ENCODE measurements around the gene RPRD1A.
"Not testable (repeated sequence)": the region's sequence is repeated elsewhere in the genome, so short reads cannot be mapped to it uniquely, and the experiment has no call there.

RPRD1A gene, protein sequence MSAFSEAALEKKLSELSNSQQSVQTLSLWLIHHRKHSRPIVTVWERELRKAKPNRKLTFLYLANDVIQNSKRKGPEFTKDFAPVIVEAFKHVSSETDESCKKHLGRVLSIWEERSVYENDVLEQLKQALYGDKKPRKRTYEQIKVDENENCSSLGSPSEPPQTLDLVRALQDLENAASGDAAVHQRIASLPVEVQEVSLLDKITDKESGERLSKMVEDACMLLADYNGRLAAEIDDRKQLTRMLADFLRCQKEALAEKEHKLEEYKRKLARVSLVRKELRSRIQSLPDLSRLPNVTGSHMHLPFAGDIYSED

DNA sequence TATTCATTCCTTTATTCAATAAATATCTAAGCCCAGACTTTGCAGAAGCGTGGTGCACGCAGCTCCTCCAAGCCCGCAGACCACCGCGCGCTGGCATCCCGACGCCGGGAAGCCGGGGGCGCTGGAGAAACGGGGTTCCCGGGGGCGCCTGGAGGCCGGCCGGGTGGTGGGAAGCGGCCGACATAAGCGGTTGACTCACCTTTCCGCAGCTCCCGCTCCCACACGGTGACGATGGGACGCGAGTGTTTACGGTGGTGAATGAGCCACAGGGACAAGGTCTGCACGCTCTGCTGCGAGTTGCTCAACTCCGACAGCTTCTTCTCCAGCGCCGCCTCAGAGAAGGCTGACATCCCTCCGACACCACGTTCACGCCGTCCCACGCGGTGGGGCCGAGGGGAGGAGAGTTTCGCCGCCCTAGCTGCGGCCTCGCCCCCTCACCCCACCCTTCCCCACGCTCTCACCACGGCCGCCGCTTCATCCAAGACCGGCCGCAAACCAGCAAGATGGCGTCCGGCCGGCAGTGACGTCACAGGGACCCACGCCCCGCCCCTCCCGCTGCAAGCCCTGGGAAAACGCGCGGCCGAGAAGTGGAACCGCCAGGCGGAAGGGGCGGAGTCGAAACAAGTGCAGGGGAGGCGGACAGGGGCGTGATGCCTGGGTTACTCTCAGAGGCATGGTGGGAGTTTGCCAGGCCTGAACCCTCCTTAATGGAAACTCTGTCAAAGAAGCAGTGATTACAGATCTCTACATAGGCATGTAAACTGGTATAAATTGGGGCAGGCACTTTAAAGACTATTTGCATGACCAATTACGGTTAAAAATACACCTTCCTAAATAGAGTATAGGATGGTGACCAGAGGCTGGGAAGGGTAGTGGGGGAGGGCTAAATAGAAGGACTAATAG, at the start of gene RPRD1A:
RPRD1A (minus strand) TSS at position 505 of the 903 bp plus-strand sequence; CDS start at position 350, 155 bp downstream.
- DNase-seq (ENCODE audit: low read depth) = peak; percentile 71

DNA sequence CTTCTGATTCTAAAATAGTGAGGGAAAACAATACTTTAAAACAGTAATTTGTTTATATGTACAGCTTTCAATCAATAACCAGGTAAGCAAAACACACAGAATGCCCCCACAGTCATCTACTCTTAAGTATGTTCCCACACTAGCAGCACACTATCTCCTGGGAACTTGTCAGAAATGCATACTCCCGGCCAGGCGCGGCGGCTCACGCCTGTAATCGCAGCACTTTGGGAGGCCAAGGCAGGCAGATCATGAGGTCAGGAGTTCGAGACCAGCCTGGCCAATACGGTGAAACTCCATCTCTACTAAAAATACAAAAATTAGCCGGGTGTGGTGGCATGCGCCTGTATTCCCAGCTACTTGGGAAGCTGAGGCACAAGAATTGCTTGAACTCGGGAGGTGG, 49.4 kb upstream of the RPRD1A start:
- DNase-seq (ENCODE audit: low read depth) = not testable (repeated sequence)

DNA sequence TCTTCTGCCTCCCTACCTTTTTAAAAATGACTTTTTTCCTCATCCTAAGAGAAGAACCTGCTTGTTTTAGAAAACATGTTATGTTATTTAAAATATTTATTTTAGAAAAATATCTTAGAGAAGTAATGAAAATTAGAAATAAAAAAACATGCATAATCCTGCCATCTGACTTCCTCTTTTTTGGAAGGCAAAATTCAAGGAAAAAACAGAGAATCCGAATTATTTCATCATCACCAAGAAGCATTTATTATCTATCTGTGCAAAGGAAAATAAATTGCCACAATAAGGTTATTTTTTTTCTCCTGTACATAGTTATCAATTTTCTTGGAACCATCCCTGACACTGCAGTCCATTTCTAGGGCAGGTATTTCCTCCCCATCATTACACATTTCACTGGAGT, 47.4 kb upstream of the RPRD1A start:
- DNase-seq (ENCODE audit: low read depth) = no peak

DNA sequence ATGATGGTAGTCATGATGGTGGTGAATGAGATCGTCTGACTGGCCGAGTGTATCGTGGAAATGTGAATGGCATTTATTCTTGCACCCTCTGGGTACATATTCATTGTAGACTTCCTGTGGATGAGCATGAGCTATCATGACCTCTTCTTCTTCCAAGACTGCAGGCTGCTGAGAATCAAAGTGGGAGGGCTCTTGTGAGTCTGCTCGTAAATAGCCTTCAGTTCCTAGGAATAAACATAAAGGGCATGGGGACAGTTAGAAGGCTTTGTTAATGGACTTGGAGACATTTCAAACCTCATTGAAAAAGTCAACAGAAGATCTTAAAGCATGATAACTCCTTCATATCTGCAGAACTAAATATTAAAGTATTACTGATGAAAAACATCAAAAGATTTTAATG, 46.9 kb upstream of the RPRD1A start:
- DNase-seq (ENCODE audit: low read depth) = no peak

DNA sequence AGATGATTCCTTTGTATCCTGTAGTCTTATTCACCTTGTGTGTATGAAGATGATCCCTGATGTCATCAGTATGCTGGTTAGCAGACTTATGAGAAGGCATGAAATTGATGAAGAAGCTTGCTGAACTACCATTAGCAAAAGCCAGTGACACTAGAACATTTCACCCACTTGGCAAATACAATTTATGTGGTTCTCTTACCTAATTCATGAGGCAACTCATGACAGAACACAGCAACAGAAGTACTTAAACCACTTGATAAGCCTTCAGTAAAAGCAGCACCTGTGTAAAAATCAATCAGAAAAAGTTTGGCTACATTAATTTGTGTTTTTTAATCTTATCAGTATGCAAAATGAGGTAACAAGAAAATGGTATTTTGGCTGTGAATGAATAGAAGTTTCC, 44.9 kb upstream of the RPRD1A start:
- DNase-seq (ENCODE audit: low read depth) = no peak

DNA sequence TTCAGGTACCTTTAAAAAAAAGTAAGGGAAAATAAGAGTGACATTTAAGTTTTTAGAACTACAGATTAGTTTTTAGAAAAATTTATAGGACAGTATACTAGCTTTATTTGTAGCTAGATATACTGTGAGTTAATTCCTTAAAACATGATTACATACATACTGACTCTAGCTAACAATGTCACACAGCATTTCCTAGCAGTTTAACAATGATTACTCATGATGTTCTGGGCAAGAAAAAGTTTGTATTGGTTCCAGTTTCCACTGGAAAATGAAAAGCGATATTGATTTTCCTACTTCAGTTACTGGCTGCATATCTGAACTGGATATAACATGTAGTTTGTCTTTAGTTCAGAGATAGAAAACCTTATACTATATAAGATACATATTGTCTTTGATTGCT, 42.4 kb upstream of the RPRD1A start:
- no peak for DNase-seq (ENCODE audit: low read depth)

DNA sequence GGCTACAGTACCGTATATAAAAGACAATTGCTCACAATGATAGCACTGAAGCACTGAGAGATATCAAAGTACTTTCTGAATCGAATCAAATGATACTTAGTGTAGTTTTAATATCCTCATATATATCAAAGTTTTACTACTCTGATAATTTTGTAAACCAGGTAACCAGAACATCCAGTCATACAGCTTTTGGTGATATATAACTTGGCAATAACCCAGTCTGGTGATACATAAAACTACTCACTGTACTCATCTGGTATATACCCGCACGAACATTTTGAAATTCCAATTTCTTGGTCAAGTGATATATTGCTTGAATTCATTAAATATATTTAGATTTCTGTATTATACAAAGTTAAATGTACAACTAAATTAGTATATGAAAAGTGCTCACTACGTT, 41.2 kb upstream of the RPRD1A start:
- DNase-seq (ENCODE audit: low read depth) = no peak

DNA sequence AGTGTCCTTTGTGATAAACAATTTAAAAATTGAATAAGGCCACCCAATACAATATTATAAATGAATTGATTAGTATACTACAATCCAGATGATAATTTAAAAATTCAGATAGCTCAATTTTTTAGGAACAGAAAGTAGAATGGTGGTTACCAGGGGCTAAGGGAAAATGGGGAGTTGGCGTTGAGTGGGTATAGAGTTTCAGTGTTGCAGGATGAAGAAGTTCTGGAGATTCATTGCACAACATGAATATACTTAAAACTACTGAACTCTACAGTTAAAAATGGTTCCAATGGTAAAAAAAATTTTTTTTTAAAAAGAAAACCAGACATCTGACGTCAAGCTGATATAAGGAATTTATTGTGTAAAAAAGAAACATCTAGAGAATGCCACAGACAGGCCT, 40.8 kb upstream of the RPRD1A start:
- DNase-seq (ENCODE audit: low read depth) = no peak

DNA sequence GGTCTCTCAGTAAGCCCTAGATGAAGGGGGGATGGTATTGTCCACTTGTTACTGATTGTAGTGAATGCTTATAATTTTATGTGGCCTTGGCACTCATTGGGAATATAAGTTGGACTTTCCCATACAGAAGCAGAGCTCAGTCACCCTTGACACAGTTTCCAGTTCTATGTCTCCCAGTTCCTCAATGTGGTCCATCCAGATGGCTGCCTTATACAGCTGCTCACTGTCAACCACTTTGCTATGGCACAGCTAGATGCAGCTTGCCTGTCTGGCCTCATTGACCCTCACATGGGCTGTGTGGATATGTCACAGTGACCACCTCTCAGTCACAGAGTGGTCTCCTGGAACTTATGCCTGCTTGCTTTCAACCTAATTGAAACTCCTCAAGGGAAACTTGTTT, 40.1 kb upstream of the RPRD1A start:
- no peak for DNase-seq (ENCODE audit: low read depth)

DNA sequence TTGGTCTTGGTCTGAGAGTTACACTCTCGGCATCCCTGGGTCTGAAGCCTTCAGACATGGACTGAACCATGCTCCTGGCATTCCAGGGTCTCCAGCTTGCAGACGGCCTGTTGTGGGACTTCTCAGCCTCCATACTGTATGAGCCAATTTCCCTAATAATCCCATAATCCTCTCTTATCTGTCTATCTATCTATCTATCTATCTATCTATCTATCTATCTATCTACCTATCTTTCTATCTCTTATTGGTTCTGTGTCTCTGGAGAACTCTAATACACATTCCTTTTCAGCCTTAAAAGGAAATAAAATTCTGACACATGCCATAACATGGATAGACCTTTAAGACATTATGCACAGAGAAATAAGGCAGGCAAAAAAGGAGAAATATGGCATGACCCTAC, 37.4 kb upstream of the RPRD1A start:
- no peak for DNase-seq (ENCODE audit: low read depth)

DNA sequence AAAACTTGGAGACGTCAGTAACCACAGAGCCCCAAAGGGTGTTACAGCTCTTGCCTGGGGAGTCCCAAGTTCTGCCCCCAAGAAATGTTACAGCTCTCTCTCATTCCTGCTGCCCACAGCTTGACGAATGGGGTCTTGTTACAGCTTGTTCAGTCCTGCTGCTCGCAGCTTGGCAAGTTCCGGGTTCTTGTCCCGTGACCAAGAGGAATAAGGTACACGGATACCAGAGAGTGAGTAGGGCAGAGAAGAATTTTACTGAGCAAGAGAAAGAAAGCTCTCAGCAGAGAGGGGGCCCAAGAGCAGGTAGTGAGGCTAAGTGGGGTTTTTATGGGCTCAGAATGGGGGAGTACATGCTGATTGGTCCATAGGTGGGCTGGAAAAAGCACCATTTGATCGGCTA, 34.6 kb upstream of the RPRD1A start:
- DNase-seq (ENCODE audit: low read depth) = no peak

DNA sequence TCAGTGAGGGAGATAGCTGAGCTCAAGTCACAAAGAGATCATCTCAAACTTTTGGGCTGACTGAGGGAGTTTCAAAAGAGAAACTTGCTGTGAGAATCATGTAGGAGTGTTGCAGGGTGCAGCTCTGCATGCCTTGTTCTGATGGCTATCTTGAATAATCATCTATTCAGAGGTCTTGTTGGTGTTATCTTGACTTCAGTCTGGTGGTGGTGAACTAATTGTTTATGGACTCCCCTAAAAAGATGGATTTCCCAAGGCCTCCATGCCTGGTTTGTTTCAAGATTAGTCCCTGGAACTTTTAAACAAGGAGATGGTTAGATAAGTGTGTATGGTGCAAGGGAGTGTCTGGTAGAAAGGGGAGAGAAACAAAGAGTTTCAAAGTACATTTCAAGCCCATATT, 32.0 kb upstream of the RPRD1A start:
- DNase-seq (ENCODE audit: low read depth) = no peak

DNA sequence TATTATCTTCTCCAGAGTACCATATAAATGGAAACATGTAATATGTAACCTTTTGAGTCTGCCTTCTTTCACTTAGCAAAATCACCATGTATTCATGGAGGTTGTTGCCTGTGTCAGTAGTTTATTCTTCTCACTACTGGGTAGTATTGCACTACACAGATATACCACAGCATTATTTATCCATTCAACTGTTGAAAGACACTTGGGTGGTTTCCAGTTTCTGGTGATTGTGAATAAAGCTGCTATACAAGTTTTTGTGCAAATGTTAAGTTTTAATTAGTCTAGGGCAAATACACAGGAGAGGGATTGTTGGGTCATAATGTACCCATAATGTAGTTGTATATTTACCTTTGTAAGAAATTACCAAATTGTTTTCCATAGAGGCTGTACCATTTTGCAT, 29.6 kb upstream of the RPRD1A start:
- no peak for DNase-seq (ENCODE audit: low read depth)

DNA sequence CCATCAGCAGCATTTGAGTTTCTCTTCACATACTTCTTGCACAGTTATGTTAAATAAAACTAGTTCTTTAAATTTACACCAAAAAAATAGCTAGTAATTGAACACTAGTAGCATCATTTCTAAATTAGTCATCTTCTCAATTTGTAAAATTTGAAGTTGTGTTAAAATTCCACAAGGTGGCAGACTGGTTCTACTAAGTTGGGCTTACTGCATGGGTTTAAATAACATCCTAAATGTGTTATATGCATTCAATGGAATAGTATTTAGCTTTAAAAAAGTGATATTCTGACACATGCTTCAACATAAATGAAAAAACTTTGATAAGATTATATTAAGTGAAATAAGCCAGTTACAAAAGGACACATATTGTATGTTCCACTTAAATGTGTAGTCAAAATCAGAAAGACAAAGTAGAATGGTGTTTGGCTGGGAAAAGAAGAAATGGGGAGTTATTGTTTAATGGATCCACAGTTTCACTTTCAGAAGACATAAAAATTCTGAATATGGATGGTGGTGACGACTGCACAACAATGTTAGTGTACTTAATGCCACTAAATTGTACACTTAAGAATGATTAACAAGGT, 28.7 kb upstream of the RPRD1A start:
- peak; percentile 2 for DNase-seq (ENCODE audit: low read depth)

DNA sequence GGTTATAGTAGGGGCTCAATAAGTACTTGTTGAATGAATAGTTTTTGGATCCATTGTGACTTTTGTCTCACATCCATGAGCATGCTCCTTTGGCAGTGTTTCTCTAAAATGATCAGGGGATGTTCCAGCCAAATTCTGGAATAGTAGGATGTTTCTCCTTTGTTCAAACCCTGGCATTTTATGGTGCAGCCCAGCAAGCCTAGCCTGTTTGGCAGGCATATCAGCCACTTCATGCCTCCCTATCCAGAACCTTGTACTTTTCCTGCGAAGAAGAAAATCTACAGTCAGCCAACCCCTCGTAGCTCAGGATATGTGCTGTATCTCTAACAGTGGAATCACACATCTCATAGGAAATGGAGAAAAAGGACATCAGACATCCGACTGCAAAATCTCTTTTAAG, 27.1 kb upstream of the RPRD1A start:
- no peak for DNase-seq (ENCODE audit: low read depth)

DNA sequence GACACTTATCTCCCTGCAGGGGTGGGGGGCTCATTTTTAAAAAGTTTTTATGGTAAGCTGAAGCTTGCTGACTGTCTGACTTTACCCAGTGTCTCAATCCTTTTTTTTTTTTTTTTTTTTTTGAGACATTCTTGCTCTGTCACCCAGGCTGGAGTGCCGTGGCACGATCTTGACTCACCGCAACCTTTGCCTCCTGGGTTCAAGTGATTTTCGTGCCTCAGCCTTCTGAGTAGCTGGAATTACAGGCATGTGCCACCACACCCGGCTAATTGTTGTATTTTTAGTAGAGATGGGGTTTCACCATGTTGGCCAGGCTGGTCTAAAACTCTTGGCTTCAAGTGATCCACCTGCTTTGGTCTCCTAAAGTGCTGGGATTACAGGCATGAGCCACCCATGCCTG, 24.8 kb upstream of the RPRD1A start:
- not testable (repeated sequence) for DNase-seq (ENCODE audit: low read depth)

DNA sequence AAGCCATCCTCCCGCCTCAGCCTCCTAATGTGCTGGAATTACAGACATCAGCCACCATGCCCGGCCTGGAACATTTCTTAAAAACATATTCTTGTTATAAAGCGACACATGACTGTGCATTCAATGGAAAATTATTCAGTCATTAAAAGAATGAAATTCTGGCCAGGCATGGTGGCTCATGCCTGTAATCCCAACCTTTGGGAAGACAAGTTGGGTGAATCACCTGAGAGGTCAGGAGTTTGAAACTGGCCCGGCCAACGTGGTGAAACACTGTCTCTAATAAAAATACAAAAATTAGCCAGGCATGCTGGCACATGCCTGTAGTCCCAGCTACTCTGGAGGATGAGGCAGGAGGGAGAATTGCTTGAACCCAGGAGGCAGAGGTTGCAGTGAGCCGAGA, 21.6 kb upstream of the RPRD1A start:
- DNase-seq (ENCODE audit: low read depth) = no peak

DNA sequence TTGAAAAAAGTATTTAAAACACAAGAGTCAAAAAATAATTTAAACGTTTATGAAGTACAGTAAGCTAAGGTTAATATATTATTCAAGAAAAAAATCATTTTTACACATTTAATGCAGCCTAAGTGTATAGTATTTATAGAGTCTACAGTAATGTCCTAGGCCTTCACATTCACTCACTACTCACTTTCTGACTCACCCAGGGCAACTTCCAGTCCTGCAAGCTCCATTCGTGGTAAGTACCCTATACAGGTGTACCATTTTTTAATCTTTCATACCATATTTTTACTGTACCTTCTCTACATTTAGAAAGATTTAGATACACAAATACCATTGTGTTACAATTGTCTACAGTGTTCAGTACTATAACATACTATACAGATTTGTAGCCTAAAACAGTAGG, 20.9 kb upstream of the RPRD1A start:
- no peak for DNase-seq (ENCODE audit: low read depth)

DNA sequence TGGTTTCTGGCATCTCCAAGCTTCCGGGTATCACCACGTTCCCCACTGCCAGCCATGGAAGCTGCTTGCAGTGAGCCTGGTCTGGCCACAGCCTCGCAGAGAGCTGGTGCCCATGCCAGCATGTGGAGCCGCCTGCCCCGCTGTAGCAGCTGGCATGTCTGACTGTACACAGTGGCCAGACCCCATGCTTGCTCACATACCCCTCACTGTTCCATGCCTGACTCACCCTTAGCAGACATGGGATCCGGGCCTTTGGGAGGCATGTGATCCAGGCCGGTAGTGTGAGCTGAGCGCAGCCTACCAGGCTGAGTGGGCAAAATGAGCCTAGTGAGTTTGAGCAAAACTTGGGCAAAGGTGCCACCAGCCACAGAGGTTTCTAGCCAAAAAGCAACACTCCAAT, 18.8 kb upstream of the RPRD1A start:
- DNase-seq (ENCODE audit: low read depth) = no peak

DNA sequence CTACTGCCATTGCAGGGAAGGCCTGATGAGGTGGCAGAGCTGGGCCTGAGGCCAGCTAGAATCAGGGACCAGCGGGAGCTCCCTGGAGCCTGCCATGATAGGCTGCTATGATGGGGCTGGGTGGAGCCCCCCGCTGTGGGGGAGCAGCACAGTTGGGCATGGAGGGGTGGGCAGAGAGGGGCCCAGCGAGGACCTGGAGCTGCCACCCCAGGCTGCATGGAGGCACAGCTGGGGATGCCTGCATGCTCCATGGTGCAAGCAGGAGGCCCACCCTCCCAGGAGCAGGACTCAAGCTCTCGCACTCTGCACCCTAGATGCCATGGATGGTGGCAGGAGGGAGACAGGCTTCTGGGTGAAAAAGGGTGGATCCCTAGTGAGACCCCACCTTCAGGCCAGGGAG, 17.8 kb upstream of the RPRD1A start:
- no peak for DNase-seq (ENCODE audit: low read depth)

DNA sequence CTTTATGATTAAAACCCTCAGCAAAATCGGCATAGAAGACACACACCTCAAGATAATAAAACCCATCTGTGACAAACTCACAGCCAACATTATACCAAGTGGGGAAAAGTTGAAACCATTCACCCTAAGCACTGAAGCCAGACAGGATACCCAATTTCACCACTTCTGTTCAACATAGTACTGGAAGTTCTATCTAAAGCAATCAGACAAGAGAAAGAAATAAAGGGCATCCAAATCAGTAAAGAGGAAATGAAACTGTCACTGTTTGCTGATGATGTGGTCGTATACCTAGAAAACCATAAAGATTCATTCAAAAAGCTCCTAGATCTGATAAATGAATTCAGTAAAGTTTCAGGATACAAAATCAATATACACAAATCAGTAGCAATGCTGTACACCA, 16.4 kb upstream of the RPRD1A start:
- DNase-seq (ENCODE audit: low read depth) = no peak

DNA sequence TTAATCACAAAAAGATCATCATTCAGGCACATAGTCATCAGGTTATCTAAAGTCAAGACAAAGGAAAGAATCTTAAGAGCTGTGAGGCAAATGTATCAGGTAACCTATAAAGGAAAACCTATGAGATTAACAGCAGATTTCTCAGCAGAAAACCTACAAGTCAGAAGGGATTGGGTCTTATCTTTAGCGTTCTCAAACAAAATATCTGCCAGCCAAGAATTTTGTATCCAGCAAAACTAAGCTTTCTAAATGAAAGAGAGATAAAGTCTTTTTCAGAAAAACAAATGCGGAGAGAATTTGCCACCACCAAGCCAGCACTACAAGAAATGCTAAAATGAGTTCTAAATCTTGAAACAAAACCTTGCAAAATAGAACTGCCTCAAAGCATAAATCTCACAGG, 13.8 kb upstream of the RPRD1A start:
- DNase-seq (ENCODE audit: low read depth) = not testable (repeated sequence)

All from CMK (cell line).